ENCODE results near the gene BCL11A.

- TF ChIP-seq POLR2AphosphoS5 (IDR thresholded peaks at IDR 0.05), result no peak
- TF ChIP-seq EP300 (IDR thresholded peaks at IDR 0.05), result no peak
- no peak for TF ChIP-seq CTCF (IDR thresholded peaks at IDR 0.05)
- TF ChIP-seq POLR2A (IDR thresholded peaks at IDR 0.05), result no peak
Observed at GRCh38 chr2:60596411-60596810, 43.0 kb upstream of the BCL11A start.

All from upper lobe of left lung (tissue), 4 donors.